Left cardiac atrium (tissue), 4 donors: ENCODE data around the gene INPP4A. TPM values are rescaled to one million over a fixed set of nuclear protein-coding genes. Genes with fewer than 3 reads are reported as not detected.

ENCODE experiments used
- ATAC-seq, 2 donors: fragments of 200-7000 bp; cut with Tn5 transposase; one replicate each; pipeline ENCODE4 v1.9.1; 2020; ENCODE audit warnings: mild to moderate bottlenecking in 2 of 2, moderate library complexity in 2 of 2
- DNase-seq: peaks from one replicate; pipeline ENCODE4 v3.0.0-alpha.2; 2020
- intact Hi-C, 2 donors: fragments of 100-400 bp; cut with DNase I; formaldehyde crosslinking; loops; one replicate each; pipeline versions ENCODE4 v1.14.1 to v1.15.1; 2022 to 2023
- total RNA-seq, 2 donors: library from RNA; stranded (reverse); fragmentation: NEBNext Ultra II Directional; extraction: Animal tissue kit (Norgen Biotek cat#: 25700); gene quantifications; one replicate each; pipeline ENCODE4 v1.2.1, GENCODE V29; 2021
- donor health status: DM: no; HTN: yes; CAD: no.
- donor health status: DM: no; HTN: yes; CAD: no; lungs with severe emphysema.
- donor health status: DM: yes; HTN: yes; CAD: no.
- donor health status: Dilated cardiomyopathy.

Gene INPP4A
- total RNA-seq, 2 donors from 2014 or later, result 14.6 to 19.5 TPM

- intact Hi-C loops, result loop anchor here (5.0 to 10.0 kb wide), 4 partner anchors 46 to 196 kb away; partner anchors contain the start of gene INPP4A (in 1 of the 2)
- ATAC-seq (peak; percentile 97 to 98), DNase-seq (peak; percentile 93)
Observed at GRCh38 chr2:98608116-98608961, 163.7 kb downstream of the INPP4A start, which contains the start of the genes COA5 and UNC50. Gene COA5 (minus strand): TSS chr2:98608512. CDS start chr2:98608405, 107 bp downstream. Gene UNC50 (plus strand): TSS chr2:98608589. CDS start chr2:98609760, 1,171 bp downstream.

GRCh38 chr2:98608962-98609604 is 164.4 kb downstream of the INPP4A start:
- ATAC-seq (peak; percentile 44 to 67), DNase-seq (peak; percentile 40)
- intact Hi-C loops, result loop anchor here (5.0 to 10.0 kb wide), 4 partner anchors 47 to 197 kb away; partner anchors contain the start of gene INPP4A (in 1 of the 2)

GRCh38 chr2:98614024-98614739 is 169.5 kb downstream of the INPP4A start:
- ATAC-seq (no peak), DNase-seq (no peak)
- intact Hi-C loops, result no loop called here

- intact Hi-C loops, result no loop called here
- DNase-seq (no peak), ATAC-seq (peak in 1 of 2 donors; percentile 19)
Observed at GRCh38 chr2:98615481-98615880, 170.8 kb downstream of the INPP4A start.

GRCh38 chr2:98617149-98617548 is 172.5 kb downstream of the INPP4A start:
- intact Hi-C loops, result no loop called here
- no peak for DNase-seq
- ATAC-seq, result no peak

- DNase-seq, result peak; percentile 56
- intact Hi-C loops, result no loop called here
- peak; percentile 72 to 76 for ATAC-seq
Observed at GRCh38 chr2:98623657-98624056, 179.0 kb downstream of the INPP4A start.

GRCh38 chr2:98632351-98632750 is 187.7 kb downstream of the INPP4A start:
- DNase-seq (no peak), ATAC-seq (no peak)
- intact Hi-C loops, result no loop called here

GRCh38 chr2:98634406-98635092 is 189.9 kb downstream of the INPP4A start:
- DNase-seq (no peak), ATAC-seq (no peak)
- intact Hi-C loops, result no loop called here

- DNase-seq (no peak), ATAC-seq (no peak)
- intact Hi-C loops, result no loop called here
Observed at GRCh38 chr2:98637401-98638147, 192.9 kb downstream of the INPP4A start.

GRCh38 chr2:98643496-98644100 is 198.9 kb downstream of the INPP4A start:
- intact Hi-C loops, result loop anchor here in 1 of 2 donors (10.0 kb wide), 1 partner anchor 421 kb away; no protein-coding TSS in a partner anchor
- no peak for ATAC-seq
- DNase-seq, result no peak

Other genes starting within 250 kb of the INPP4A start
- not detected for gene CNGA3, start 98.4 kb upstream of the INPP4A start, total RNA-seq
- 10 to 100 TPM; 23.1 to 23.7 TPM for gene COA5, start 163.7 kb downstream of the INPP4A start, total RNA-seq
- gene UNC50, start 163.7 kb downstream of the INPP4A start, total RNA-seq, result 10 to 100 TPM; 28.3 to 33.7 TPM